KOPT-K1 (cell line): ENCODE results near the gene RALGAPB.

Experiments used
- H3K27ac ChIP-seq: fragments of 200-600 bp; sonication (generic); 2 replicates; pipeline ENCODE4 v1.5.1; 2016; ENCODE audit warnings: antibody characterized with exemption, mild to moderate bottlenecking, low read depth, low read length; ENCODE audit not compliant: poor library complexity, severe bottlenecking
- H3K36me3 ChIP-seq: fragments of 200-600 bp; sonication (generic); 2 replicates; pipeline ENCODE4 v1.5.1; 2017; ENCODE audit warnings: antibody characterized with exemption, mild to moderate bottlenecking, low read length, moderate library complexity; ENCODE audit not compliant: insufficient read depth
- H3K9me3 ChIP-seq: fragments of 200-600 bp; sonication (generic); 2 replicates; pipeline ENCODE4 v1.5.1; 2017; ENCODE audit warnings: antibody characterized with exemption, low read length, mild to moderate bottlenecking; ENCODE audit not compliant: insufficient read depth, poor library complexity, severe bottlenecking

RALGAPB gene

GRCh38 chr20:38566036-38566598, 93.5 kb downstream of the RALGAPB start:
- Histone ChIP-seq H3K36me3 (peaks cover 94% of the 10 kb centered on the region), H3K9me3 (no peaks in the 10 kb centered on the region), H3K27ac (no peak overlapping the region)

GRCh38 chr20:38569747-38570525, 97.3 kb downstream of the RALGAPB start:
- H3K27ac ChIP-seq: no peak overlapping the region
- peaks cover 89% of the 10 kb centered on the region for H3K36me3 ChIP-seq
- no peaks in the 10 kb centered on the region for H3K9me3 ChIP-seq

GRCh38 chr20:38573413-38573812, 100.8 kb downstream of the RALGAPB start:
- Histone ChIP-seq H3K27ac (no peak overlapping the region), H3K9me3 (no peaks in the 10 kb centered on the region), H3K36me3 (peaks cover 84% of the 10 kb centered on the region)

GRCh38 chr20:38579219-38579910, 106.7 kb downstream of the RALGAPB start:
- H3K27ac ChIP-seq: no peak overlapping the region

GRCh38 chr20:38579921-38580320, 107.3 kb downstream of the RALGAPB start:
- H3K9me3 ChIP-seq: no peaks in the 10 kb centered on the region
- H3K36me3 ChIP-seq: peaks cover 28% of the 10 kb centered on the region
- H3K27ac ChIP-seq: no peak overlapping the region

More at GRCh38 chr20:38579219-38579910, 106.7 kb downstream of the RALGAPB start:
- H3K36me3 ChIP-seq: peaks cover 34% of the 10 kb centered on the region
- no peaks in the 10 kb centered on the region for H3K9me3 ChIP-seq

- Histone ChIP-seq H3K27ac (no peak within 1 kb of the TSS), H3K9me3 (no peaks in the 10 kb centered on the region), H3K36me3 (peaks cover 18% of the 10 kb centered on the region)
Measured at GRCh38 chr20:38581013-38581412, 108.4 kb downstream of the RALGAPB start, which contains the start of gene ADIG. Gene ADIG (plus strand): TSS chr20:38581197. CDS start chr20:38581251, 54 bp downstream.

GRCh38 chr20:38581830-38582358, 109.3 kb downstream of the RALGAPB start:
- no peak overlapping the region for H3K27ac ChIP-seq
- H3K36me3 ChIP-seq: peaks cover 10% of the 10 kb centered on the region
- no peaks in the 10 kb centered on the region for H3K9me3 ChIP-seq

GRCh38 chr20:38583306-38583705, 110.7 kb downstream of the RALGAPB start:
- Histone ChIP-seq H3K9me3 (no peaks in the 10 kb centered on the region), H3K27ac (no peak overlapping the region), H3K36me3 (no peaks in the 10 kb centered on the region)

- Histone ChIP-seq H3K9me3 (no peaks in the 10 kb centered on the region), H3K27ac (no peak overlapping the region)
Measured at GRCh38 chr20:38584099-38584763, 111.6 kb downstream of the RALGAPB start.

DNA sequence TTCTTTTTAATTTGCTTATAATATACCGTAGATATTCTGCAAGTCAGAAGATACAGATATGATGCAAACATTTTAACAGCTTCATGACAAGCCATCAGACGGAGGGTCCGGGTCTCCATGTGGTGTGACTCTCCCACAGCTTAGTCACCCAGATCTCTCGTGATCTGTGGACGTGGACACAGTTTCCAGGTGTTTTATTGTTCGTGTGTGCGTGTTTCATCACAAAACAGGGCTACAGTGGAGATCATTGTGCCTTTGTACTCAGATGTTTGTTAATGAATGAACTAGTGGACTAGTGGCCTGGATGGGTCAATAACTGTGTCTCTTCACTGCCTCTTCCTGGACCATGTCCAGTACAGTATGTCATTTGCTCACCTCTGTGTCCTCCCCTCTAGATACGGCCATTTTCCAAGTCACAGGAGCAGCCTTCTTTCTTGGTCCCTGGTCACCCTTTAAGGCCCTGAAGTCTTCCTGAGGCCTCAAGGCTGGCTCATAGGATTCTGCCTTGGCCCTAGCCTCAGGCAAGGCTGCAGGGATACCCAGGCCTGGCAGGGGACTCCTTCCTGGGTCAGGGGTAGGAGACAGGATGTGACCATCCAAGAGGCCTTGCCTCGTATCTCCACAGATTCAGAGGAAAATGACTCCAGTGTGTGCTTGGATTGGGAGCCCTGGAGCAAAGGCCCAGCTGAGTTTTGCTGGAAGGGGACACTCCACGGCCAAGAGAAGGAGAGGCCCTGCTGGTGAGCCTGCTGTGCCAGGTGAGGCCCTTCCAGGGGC, 112.9 kb downstream of the RALGAPB start:
- Histone ChIP-seq H3K9me3 (no peaks in the 10 kb centered on the region), H3K36me3 (no peaks in the 10 kb centered on the region), H3K27ac (no peak overlapping the region)

More at GRCh38 chr20:38584099-38584763, 111.6 kb downstream of the RALGAPB start:
- no peaks in the 10 kb centered on the region for H3K36me3 ChIP-seq

DNA sequence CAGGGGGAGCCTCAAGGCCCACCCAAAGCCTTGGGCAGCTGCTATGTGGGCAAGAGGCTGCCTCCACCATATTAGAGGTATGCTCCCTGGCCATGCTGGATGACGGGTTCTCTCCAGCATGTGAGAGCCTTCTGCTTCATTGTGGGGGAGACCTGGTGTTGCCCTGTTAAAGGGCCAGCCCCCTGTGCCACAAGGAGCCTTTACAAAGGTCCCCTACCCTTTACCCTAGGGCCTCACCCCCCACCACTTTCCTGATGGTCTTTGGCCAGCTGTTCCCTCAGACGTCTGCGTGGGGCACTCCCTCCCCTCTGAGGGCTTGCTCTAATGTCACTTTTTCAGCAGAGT, 113.5 kb downstream of the RALGAPB start:
- Histone ChIP-seq H3K9me3 (no peaks in the 10 kb centered on the region), H3K27ac (no peak overlapping the region)

GRCh38 chr20:38588303-38588702, 115.7 kb downstream of the RALGAPB start:
- Histone ChIP-seq H3K36me3 (no peaks in the 10 kb centered on the region), H3K9me3 (no peaks in the 10 kb centered on the region), H3K27ac (no peak overlapping the region)

More for the DNA sequence above, 113.5 kb downstream of the RALGAPB start:
- H3K36me3 ChIP-seq: no peaks in the 10 kb centered on the region

- Histone ChIP-seq H3K36me3 (no peaks in the 10 kb centered on the region), H3K9me3 (no peaks in the 10 kb centered on the region), H3K27ac (no peak overlapping the region)
Measured at GRCh38 chr20:38589351-38589750, 116.7 kb downstream of the RALGAPB start.

DNA sequence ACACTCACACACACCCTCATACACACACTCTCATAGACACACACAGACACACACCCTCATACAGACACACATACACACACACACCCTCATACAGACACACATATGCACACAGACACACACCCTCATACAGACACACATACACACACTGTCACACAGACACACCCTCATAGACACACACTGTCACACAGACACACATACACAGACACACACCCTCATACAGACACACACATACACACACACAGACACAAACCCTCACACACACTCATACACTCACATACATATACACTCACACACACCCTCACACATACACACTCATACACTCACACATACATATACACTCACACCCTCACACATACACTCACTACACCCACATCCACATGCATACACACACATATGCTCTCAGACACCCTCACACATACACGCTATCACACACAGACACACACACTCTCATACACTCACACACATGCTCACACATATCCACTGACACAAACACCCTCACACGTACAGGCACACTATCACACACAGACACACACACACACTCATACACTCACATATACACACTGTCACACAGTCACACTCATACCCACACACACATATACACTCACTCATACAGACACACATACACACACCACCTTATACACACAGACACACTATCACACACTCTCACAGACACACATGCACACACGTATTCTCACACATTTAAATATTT, 117.5 kb downstream of the RALGAPB start:
- Histone ChIP-seq H3K27ac (no peak overlapping the region), H3K9me3 (no peaks in the 10 kb centered on the region), H3K36me3 (no peaks in the 10 kb centered on the region)
